Mammary epithelial cell (primary cell): ENCODE measurements around the gene PRUNE2.

ENCODE experiments used
- CTCF ChIP-seq, 2 donors: IDR thresholded peaks in 1 of 2; conservative IDR thresholded peaks in 1 of 2; 2 replicates each; pipeline ENCODE4 v1.5.1; 2011 to 2012; ENCODE audit warnings: inconsistent platforms in 2 of 2, low read length in 2 of 2, mild to moderate bottlenecking in 2 of 2, control low read depth in 1 of 2, low read depth in 1 of 2; ENCODE audit not compliant: insufficient read depth in 1 of 2; ENCODE audit errors: extremely low read depth in 1 of 2
- EZH2 ChIP-seq: IDR thresholded peaks from 2 replicates; pipeline ENCODE4 v1.6.1; 2012; ENCODE audit warnings: low read length, inconsistent platforms, borderline replicate concordance

- TF ChIP-seq CTCF (conservative IDR thresholded peaks at IDR 0.05 in 1 of 2, IDR thresholded peaks at IDR 0.05 in 1 of 2; ENCODE audit: extremely low read depth in 1 of 2, insufficient read depth in 1 of 2, low read depth in 1 of 2, low read length in 2 of 2): no peak
- TF ChIP-seq EZH2: no peak
Observed at GRCh38 chr9:76725885-76726284, 180.0 kb downstream of the PRUNE2 start.
